Activated CD4-positive, alpha-beta T cell treated with anti-CD3 and anti-CD28 coated beads, Interleukin-2, amount 50 U/mL, for 24 hours (primary cell): Measurements from ENCODE around the gene ALDH3A2.
"Not testable (repeated sequence)": the region's sequence is repeated elsewhere in the genome, so short reads cannot be mapped to it uniquely, and the experiment has no call there.

Experiments used
- DNase-seq, 2 donors: peaks; one replicate each; pipeline ENCODE4 v3.0.0-alpha.2; 2020; ENCODE audit warnings: low read depth in 1 of 2, low spot score in 1 of 2

ALDH3A2 gene

GRCh38 chr17:19649274-19649541 lies 657 bp downstream of the ALDH3A2 start:
- no peak for DNase-seq

- DNase-seq, result no peak
These were observed 2.3 kb downstream of the ALDH3A2 start for GRCh38 chr17:19650826-19651225.

GRCh38 chr17:19651451-19652238 lies 3.1 kb downstream of the ALDH3A2 start:
- DNase-seq, result no peak

- no peak for DNase-seq
These were observed 4.0 kb downstream of the ALDH3A2 start for GRCh38 chr17:19652595-19652994.

- DNase-seq, result no peak
These were observed 5.9 kb downstream of the ALDH3A2 start for GRCh38 chr17:19654342-19654886.

GRCh38 chr17:19654896-19655295 lies 6.3 kb downstream of the ALDH3A2 start:
- DNase-seq, result no peak

- no peak for DNase-seq
These were observed 7.8 kb downstream of the ALDH3A2 start for GRCh38 chr17:19656336-19656735.

GRCh38 chr17:19656851-19657581 lies 8.5 kb downstream of the ALDH3A2 start:
- no peak for DNase-seq

GRCh38 chr17:19659366-19660177 lies 11.0 kb downstream of the ALDH3A2 start:
- DNase-seq, result no peak

GRCh38 chr17:19660219-19660870 lies 11.8 kb downstream of the ALDH3A2 start:
- no peak for DNase-seq

- DNase-seq, result no peak
These were observed 12.6 kb downstream of the ALDH3A2 start for GRCh38 chr17:19661121-19661520.

GRCh38 chr17:19663097-19663496 lies 14.5 kb downstream of the ALDH3A2 start:
- no peak for DNase-seq

GRCh38 chr17:19664136-19664820 lies 15.7 kb downstream of the ALDH3A2 start:
- DNase-seq, result no peak

GRCh38 chr17:19664821-19665181 lies 16.2 kb downstream of the ALDH3A2 start:
- DNase-seq, result no peak

- DNase-seq, result not testable (repeated sequence)
These were observed 21.1 kb downstream of the ALDH3A2 start for GRCh38 chr17:19669680-19670079.

GRCh38 chr17:19670908-19671307 lies 22.4 kb downstream of the ALDH3A2 start:
- no peak for DNase-seq

- DNase-seq, result no peak
These were observed 22.9 kb downstream of the ALDH3A2 start for GRCh38 chr17:19671433-19671832.

- no peak for DNase-seq
These were observed 23.6 kb downstream of the ALDH3A2 start for GRCh38 chr17:19672009-19672750.

- DNase-seq, result no peak
These were observed 25.1 kb downstream of the ALDH3A2 start for GRCh38 chr17:19673623-19674022.

GRCh38 chr17:19676896-19677295 lies 28.3 kb downstream of the ALDH3A2 start:
- no peak for DNase-seq
